Peyer's patch (tissue), 4 donors: Measurements from ENCODE around the gene OR5C1. TPM values are rescaled to one million over a fixed set of nuclear protein-coding genes. Genes with fewer than 3 reads are reported as not detected.

Experiments used
- DNase-seq, 3 donors: peaks; one replicate each; pipeline ENCODE4 v3.0.0-alpha.2; 2017 to 2019
- H3K27ac ChIP-seq, 4 donors: fragments of 200-600 bp; sonication (generic); one replicate each; pipeline ENCODE4 v1.5.1; 2016 to 2019
- H3K27me3 ChIP-seq, 2 donors: fragments of 200-600 bp; sonication (generic); one replicate each; pipeline ENCODE4 v1.5.1; 2019
- H3K36me3 ChIP-seq, 3 donors: fragments of 200-600 bp; sonication (generic); one replicate each; pipeline ENCODE4 v1.5.1; 2016 to 2019
- H3K4me1 ChIP-seq, 4 donors: fragments of 200-600 bp; sonication (generic); one replicate each; pipeline ENCODE4 v1.5.1; 2016 to 2019
- H3K4me3 ChIP-seq, 4 donors: fragments of 200-600 bp; sonication (generic); 1 replicate in 3 of 4; 2 replicates in 1 of 4; pipeline ENCODE4 v1.5.1; 2016 to 2019; ENCODE audit warnings: mild to moderate bottlenecking in 1 of 4
- H3K9me3 ChIP-seq, 4 donors: fragments of 200-600 bp; sonication (generic); one replicate each; pipeline ENCODE4 v1.5.1; 2016 to 2019; ENCODE audit warnings: mild to moderate bottlenecking in 1 of 4
- POLR2A ChIP-seq, 2 donors: fragments of 450-650 bp; IDR thresholded peaks; one replicate each; pipeline ENCODE4 v1.5.1; 2017; ENCODE audit warnings: antibody characterized with exemption in 2 of 2, mild to moderate bottlenecking in 2 of 2, moderate library complexity in 2 of 2
- total RNA-seq, 4 donors: library from RNA; depleted of rRNA; stranded (reverse); fragments of >200 nt; gene quantifications; one replicate each; pipeline ENCODE4 v1.1.0, GENCODE V29; 2016
- TF ChIP-seq, protein P1 (sequence below), 6 experiments: fragments of 450-650 bp in 4 of 6; fragments of 200-600 bp in 2 of 6; sonication (generic) in 1 of 6; IDR thresholded peaks; one replicate each; pipeline ENCODE4 v1.5.1; 2017 to 2019; ENCODE audit warnings: antibody characterized with exemption in 6 of 6, mild to moderate bottlenecking in 3 of 6, moderate library complexity in 1 of 6

Gene OR5C1
- total RNA-seq, 4 donors from 2014 or later: not detected

- TF ChIP-seq, protein P1, sequence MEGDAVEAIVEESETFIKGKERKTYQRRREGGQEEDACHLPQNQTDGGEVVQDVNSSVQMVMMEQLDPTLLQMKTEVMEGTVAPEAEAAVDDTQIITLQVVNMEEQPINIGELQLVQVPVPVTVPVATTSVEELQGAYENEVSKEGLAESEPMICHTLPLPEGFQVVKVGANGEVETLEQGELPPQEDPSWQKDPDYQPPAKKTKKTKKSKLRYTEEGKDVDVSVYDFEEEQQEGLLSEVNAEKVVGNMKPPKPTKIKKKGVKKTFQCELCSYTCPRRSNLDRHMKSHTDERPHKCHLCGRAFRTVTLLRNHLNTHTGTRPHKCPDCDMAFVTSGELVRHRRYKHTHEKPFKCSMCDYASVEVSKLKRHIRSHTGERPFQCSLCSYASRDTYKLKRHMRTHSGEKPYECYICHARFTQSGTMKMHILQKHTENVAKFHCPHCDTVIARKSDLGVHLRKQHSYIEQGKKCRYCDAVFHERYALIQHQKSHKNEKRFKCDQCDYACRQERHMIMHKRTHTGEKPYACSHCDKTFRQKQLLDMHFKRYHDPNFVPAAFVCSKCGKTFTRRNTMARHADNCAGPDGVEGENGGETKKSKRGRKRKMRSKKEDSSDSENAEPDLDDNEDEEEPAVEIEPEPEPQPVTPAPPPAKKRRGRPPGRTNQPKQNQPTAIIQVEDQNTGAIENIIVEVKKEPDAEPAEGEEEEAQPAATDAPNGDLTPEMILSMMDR (IDR thresholded peaks at IDR 0.05): no peak
- TF ChIP-seq POLR2A (IDR thresholded peaks at IDR 0.05): no peak
- no peaks in the 10 kb centered on the region for H3K4me1 ChIP-seq
- no peak overlapping the region for H3K27ac ChIP-seq
- H3K36me3 ChIP-seq: no peaks in the 10 kb centered on the region
- H3K27me3 ChIP-seq: no peaks in the 10 kb centered on the region
- H3K9me3 ChIP-seq: no peaks in the 10 kb centered on the region
- DNase-seq: no peak
- no peak overlapping the region for H3K4me3 ChIP-seq
Measured at GRCh38 chr9:122779181-122779580, 9.6 kb upstream of the OR5C1 start.

DNA sequence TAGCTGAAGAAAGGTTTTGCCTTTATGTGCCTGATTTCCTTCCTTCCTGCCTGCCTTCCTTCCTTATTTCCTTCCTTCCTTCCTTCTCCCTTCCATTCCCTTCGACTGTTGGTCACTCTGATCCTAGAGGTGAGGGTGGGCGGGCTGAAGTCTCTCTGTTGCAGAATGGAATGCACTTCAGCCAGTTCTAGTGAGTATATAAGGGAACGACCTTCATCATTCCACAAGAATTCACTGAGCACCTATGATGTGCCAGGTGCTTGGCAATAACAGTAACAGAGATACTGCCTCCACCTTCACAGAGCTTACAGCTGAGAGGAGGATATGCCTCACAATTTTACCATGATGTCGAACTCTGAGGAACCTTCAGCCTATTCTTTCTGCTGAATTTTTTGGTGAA is 8.7 kb upstream of the OR5C1 start:
- Histone ChIP-seq H3K4me1 (no peaks in the 10 kb centered on the region), H3K27ac (no peak overlapping the region), H3K36me3 (no peaks in the 10 kb centered on the region), H3K4me3 (no peak overlapping the region), H3K27me3 (no peaks in the 10 kb centered on the region), H3K9me3 (no peaks in the 10 kb centered on the region)
- DNase-seq: no peak
- TF ChIP-seq, protein P1 (IDR thresholded peaks at IDR 0.05): no peak
- TF ChIP-seq POLR2A (IDR thresholded peaks at IDR 0.05): no peak

DNA sequence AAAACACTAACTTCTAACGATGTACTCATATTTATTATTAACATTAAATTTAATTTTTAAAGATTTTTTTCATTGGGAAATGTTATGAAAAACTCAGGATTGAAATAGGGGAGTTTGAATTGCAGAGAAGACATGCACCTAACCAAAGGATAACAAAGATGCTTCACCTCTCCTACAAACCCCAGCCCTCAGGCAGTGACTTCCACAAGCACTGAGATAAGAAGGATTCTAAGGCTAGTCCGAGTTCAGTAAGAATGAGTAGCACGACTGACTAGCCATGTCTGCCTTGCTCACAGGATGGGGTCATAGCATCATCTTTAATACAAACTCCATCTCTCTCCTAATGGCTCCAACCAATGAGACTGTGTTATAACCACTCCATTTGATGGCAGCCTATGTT is 7.1 kb upstream of the OR5C1 start:
- Histone ChIP-seq H3K27me3 (no peaks in the 10 kb centered on the region), H3K4me3 (no peak overlapping the region), H3K36me3 (no peaks in the 10 kb centered on the region), H3K27ac (no peak overlapping the region), H3K9me3 (no peaks in the 10 kb centered on the region), H3K4me1 (no peaks in the 10 kb centered on the region)
- TF ChIP-seq POLR2A (IDR thresholded peaks at IDR 0.05): no peak
- no peak for DNase-seq

GRCh38 chr9:122785269-122785668 is 3.5 kb upstream of the OR5C1 start:
- no peak overlapping the region for H3K27ac ChIP-seq
- DNase-seq: no peak
- H3K9me3 ChIP-seq: no peaks in the 10 kb centered on the region
- H3K4me3 ChIP-seq: no peak overlapping the region
- TF ChIP-seq POLR2A (IDR thresholded peaks at IDR 0.05): no peak
- TF ChIP-seq, protein P1 (IDR thresholded peaks at IDR 0.05): no peak
- no peaks in the 10 kb centered on the region for H3K4me1 ChIP-seq
- H3K36me3 ChIP-seq: no peaks in the 10 kb centered on the region
- H3K27me3 ChIP-seq: no peaks in the 10 kb centered on the region

- TF ChIP-seq, protein P1 (IDR thresholded peaks at IDR 0.05): no peak
- TF ChIP-seq POLR2A (IDR thresholded peaks at IDR 0.05): no peak
- DNase-seq: no peak
- Histone ChIP-seq H3K27me3 (no peaks in the 10 kb centered on the region), H3K4me3 (no peak overlapping the region), H3K36me3 (no peaks in the 10 kb centered on the region), H3K9me3 (no peaks in the 10 kb centered on the region), H3K27ac (no peak overlapping the region), H3K4me1 (no peaks in the 10 kb centered on the region)
Measured at GRCh38 chr9:122786338-122786737, 2.4 kb upstream of the OR5C1 start.

DNA sequence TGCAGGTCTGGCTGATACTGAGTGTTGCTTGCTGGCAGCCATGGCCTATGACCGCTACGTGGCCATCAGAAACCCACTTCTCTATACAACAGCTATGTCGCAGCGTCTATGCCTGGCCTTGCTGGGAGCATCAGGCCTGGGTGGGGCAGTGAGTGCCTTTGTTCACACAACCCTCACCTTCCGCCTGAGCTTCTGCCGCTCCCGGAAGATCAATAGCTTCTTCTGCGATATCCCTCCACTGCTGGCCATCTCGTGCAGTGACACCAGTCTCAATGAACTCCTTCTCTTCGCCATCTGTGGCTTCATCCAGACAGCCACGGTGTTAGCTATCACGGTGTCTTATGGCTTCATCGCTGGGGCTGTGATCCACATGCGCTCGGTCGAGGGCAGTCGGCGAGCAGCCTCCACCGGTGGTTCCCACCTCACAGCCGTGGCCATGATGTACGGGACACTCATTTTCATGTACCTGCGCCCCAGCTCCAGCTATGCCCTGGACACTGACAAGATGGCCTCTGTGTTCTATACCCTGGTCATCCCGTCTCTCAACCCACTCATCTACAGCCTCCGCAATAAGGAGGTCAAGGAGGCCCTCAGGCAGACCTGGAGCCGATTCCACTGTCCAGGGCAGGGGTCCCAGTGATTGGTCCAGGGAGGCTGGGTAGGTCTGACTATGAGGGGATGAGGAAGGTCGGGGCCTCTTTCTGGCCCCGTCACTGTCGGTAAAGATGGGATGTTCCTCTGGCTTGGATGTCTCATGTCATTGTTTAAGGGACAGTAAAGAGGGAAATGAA is 718 bp downstream of the OR5C1 start:
- Histone ChIP-seq H3K9me3 (no peaks in the 10 kb centered on the region), H3K4me1 (no peaks in the 10 kb centered on the region), H3K27ac (no peak overlapping the region), H3K4me3 (no peak overlapping the region), H3K36me3 (no peaks in the 10 kb centered on the region), H3K27me3 (no peaks in the 10 kb centered on the region)
- DNase-seq: no peak
- TF ChIP-seq POLR2A (IDR thresholded peaks at IDR 0.05): no peak
- TF ChIP-seq, protein P1 (IDR thresholded peaks at IDR 0.05): no peak
